Osteoblast (primary cell): Measurements from ENCODE around the gene MON2. TPM values are rescaled to one million over a fixed set of nuclear protein-coding genes. Genes with fewer than 3 reads are reported as not detected.

Experiments
- DNase-seq: peaks from one replicate; pipeline ENCODE4 v3.0.0; 2011; ENCODE audit warnings: low spot score, mixed read lengths; ENCODE audit not compliant: insufficient read length; ENCODE audit errors: missing footprints
- H2AFZ ChIP-seq: 2 replicates; pipeline ENCODE4 v1.6.0; 2011; ENCODE audit warnings: mild to moderate bottlenecking, low read length
- H3K27ac ChIP-seq: 2 replicates; pipeline ENCODE4 v1.5.1; 2011; ENCODE audit warnings: mild to moderate bottlenecking, low read depth, low read length, moderate library complexity
- H3K27me3 ChIP-seq: 2 replicates; pipeline ENCODE4 v1.6.0; 2012; ENCODE audit warnings: mild to moderate bottlenecking, control low read depth, inconsistent platforms, low read length, moderate library complexity; ENCODE audit not compliant: insufficient read depth
- H3K36me3 ChIP-seq: 2 replicates; pipeline ENCODE4 v1.5.1; 2011; ENCODE audit warnings: mild to moderate bottlenecking, low read length, control low read depth, moderate library complexity; ENCODE audit not compliant: insufficient read depth
- H3K4me1 ChIP-seq: 2 replicates; pipeline ENCODE4 v1.5.1; 2011; ENCODE audit warnings: mild to moderate bottlenecking, low read length, control low read depth, moderate library complexity; ENCODE audit not compliant: insufficient read depth
- H3K4me2 ChIP-seq: 2 replicates; pipeline ENCODE4 v1.6.0; 2011; ENCODE audit warnings: mild to moderate bottlenecking, low read length; ENCODE audit not compliant: insufficient read depth
- H3K4me3 ChIP-seq: fragments of 200-600 bp; sonication (generic); 3 replicates; pipeline ENCODE4 v1.5.1; 2012; ENCODE audit warnings: mild to moderate bottlenecking, low read length, inconsistent platforms; ENCODE audit not compliant: insufficient read depth
- H3K79me2 ChIP-seq: 2 replicates; pipeline ENCODE4 v1.6.0; 2012; ENCODE audit warnings: mild to moderate bottlenecking, low read length, control low read depth, inconsistent platforms; ENCODE audit not compliant: insufficient read depth
- H3K9me3 ChIP-seq: 2 replicates; pipeline ENCODE4 v1.5.1; 2011; ENCODE audit warnings: low read depth, low read length, control low read depth
- H4K20me1 ChIP-seq: 2 replicates; pipeline ENCODE4 v1.6.0; 2012; ENCODE audit warnings: mild to moderate bottlenecking, low read length, control low read depth; ENCODE audit not compliant: insufficient read depth
- CTCF ChIP-seq: IDR thresholded peaks from 2 replicates; pipeline ENCODE4 v1.5.1; 2011; ENCODE audit warnings: mild to moderate bottlenecking, low read depth, low read length, moderate library complexity; ENCODE audit errors: extremely low read depth
- total RNA-seq: library from RNA; depleted of rRNA; stranded (reverse); fragments of >200 nt; gene quantifications from 2 replicates; pipeline ENCODE4 v1.2.3, GENCODE V29; 2012

The MON2 gene
- total RNA-seq, 1 donor, result 63.0 TPM

GRCh38 chr12:62604373-62604772 is 137.7 kb downstream of the MON2 start:
- no peaks in the 10 kb centered on the region for H3K9me3 ChIP-seq
- H3K27me3 ChIP-seq, result no peaks in the 10 kb centered on the region
- H3K4me3 ChIP-seq, result peak overlapping the region; percentile 90
- TF ChIP-seq CTCF, result no peak
- H3K27ac ChIP-seq, result peak overlapping the region; percentile 98
- DNase-seq, result no peak
- H3K36me3 ChIP-seq, result peaks cover 19% of the 10 kb centered on the region
- peaks cover 76% of the 10 kb centered on the region for H3K79me2 ChIP-seq
- peaks cover 32% of the 10 kb centered on the region for H4K20me1 ChIP-seq
- H2AFZ ChIP-seq, result no peak overlapping the region
- H3K4me2 ChIP-seq, result peak overlapping the region; percentile 92
- peaks cover 26% of the 10 kb centered on the region for H3K4me1 ChIP-seq

- H3K79me2 ChIP-seq, result peaks cover 80% of the 10 kb centered on the region
- DNase-seq, result peak; percentile 68
These were observed 138.2 kb downstream of the MON2 start for GRCh38 chr12:62604871-62605270.

GRCh38 chr12:62605981-62606380 is 139.4 kb downstream of the MON2 start:
- H3K27me3 ChIP-seq, result no peaks in the 10 kb centered on the region
- H3K4me2 ChIP-seq, result peak overlapping the region; percentile 92
- no peak overlapping the region for H2AFZ ChIP-seq
- peak overlapping the region; percentile 98 for H3K27ac ChIP-seq
- H3K36me3 ChIP-seq, result peaks cover 19% of the 10 kb centered on the region
- TF ChIP-seq CTCF, result no peak
- H3K9me3 ChIP-seq, result no peaks in the 10 kb centered on the region
- H3K4me1 ChIP-seq, result peaks cover 26% of the 10 kb centered on the region
- H4K20me1 ChIP-seq, result peaks cover 32% of the 10 kb centered on the region
- H3K79me2 ChIP-seq, result peaks cover 86% of the 10 kb centered on the region
- no peak for DNase-seq
- H3K4me3 ChIP-seq, result peak overlapping the region; percentile 90

More at GRCh38 chr12:62604871-62605270, 138.2 kb downstream of the MON2 start:
- H3K27me3 ChIP-seq, result no peaks in the 10 kb centered on the region
- peak overlapping the region; percentile 90 for H3K4me3 ChIP-seq
- H3K4me1 ChIP-seq, result peaks cover 26% of the 10 kb centered on the region
- H2AFZ ChIP-seq, result no peak overlapping the region
- peak overlapping the region; percentile 98 for H3K27ac ChIP-seq
- H3K9me3 ChIP-seq, result no peaks in the 10 kb centered on the region
- peaks cover 32% of the 10 kb centered on the region for H4K20me1 ChIP-seq
- H3K36me3 ChIP-seq, result peaks cover 19% of the 10 kb centered on the region
- H3K4me2 ChIP-seq, result peak overlapping the region; percentile 92
- no peak for TF ChIP-seq CTCF

- peaks cover 19% of the 10 kb centered on the region for H3K36me3 ChIP-seq
- H3K9me3 ChIP-seq, result no peaks in the 10 kb centered on the region
- peaks cover 83% of the 10 kb centered on the region for H3K79me2 ChIP-seq
- peak overlapping the region; percentile 90 for H3K4me3 ChIP-seq
- peaks cover 32% of the 10 kb centered on the region for H4K20me1 ChIP-seq
- peak overlapping the region; percentile 34 for H3K27ac ChIP-seq
- no peaks in the 10 kb centered on the region for H3K27me3 ChIP-seq
- peaks cover 25% of the 10 kb centered on the region for H3K4me1 ChIP-seq
- H2AFZ ChIP-seq, result no peak overlapping the region
- no peak for DNase-seq
- TF ChIP-seq CTCF, result no peak
- H3K4me2 ChIP-seq, result peak overlapping the region; percentile 92
These were observed 140.0 kb downstream of the MON2 start for GRCh38 chr12:62606654-62607053.
